Stimulated activated CD4-positive, alpha-beta T cell treated with anti-CD3 and anti-CD28 coated beads, Interleukin-4, amount 100 ng/mL, for 48 hours (primary cell): ENCODE data around the gene DHRS3.
A peak's percentile ranks its signal among the peaks of the same experiment; 100 is the strongest.

ENCODE experiments used
- DNase-seq, 2 donors: peaks; one replicate each; pipeline ENCODE4 v3.0.0-alpha.2; 2020; ENCODE audit warnings: low read depth in 2 of 2

DHRS3 gene

GRCh38 chr1:12552951-12553921 lies 64.8 kb downstream of the DHRS3 start:
- DNase-seq = no peak

GRCh38 chr1:12552111-12552888 lies 65.7 kb downstream of the DHRS3 start:
- DNase-seq = no peak

- no peak for DNase-seq
Measured at GRCh38 chr1:12551584-12551983, 66.4 kb downstream of the DHRS3 start.

GRCh38 chr1:12549460-12550349 lies 68.3 kb downstream of the DHRS3 start:
- peak in 1 of 2 donors; percentile 10 for DNase-seq

GRCh38 chr1:12548973-12549459 lies 69.0 kb downstream of the DHRS3 start:
- no peak for DNase-seq

GRCh38 chr1:12548279-12548972 lies 69.6 kb downstream of the DHRS3 start:
- no peak for DNase-seq

GRCh38 chr1:12547586-12548225 lies 70.3 kb downstream of the DHRS3 start:
- DNase-seq = no peak

- DNase-seq = no peak
Measured at GRCh38 chr1:12546771-12547585, 71.0 kb downstream of the DHRS3 start.

GRCh38 chr1:12544992-12545391 lies 73.0 kb downstream of the DHRS3 start:
- DNase-seq = no peak

- no peak for DNase-seq
Measured at GRCh38 chr1:12544357-12544756, 73.7 kb downstream of the DHRS3 start.

GRCh38 chr1:12543740-12544154 lies 74.3 kb downstream of the DHRS3 start:
- DNase-seq = no peak

GRCh38 chr1:12542616-12543592 lies 75.1 kb downstream of the DHRS3 start:
- no peak for DNase-seq

- no peak for DNase-seq
Measured at GRCh38 chr1:12542138-12542465, 75.9 kb downstream of the DHRS3 start.

GRCh38 chr1:12541274-12542137 lies 76.5 kb downstream of the DHRS3 start:
- DNase-seq = no peak

- no peak for DNase-seq
Measured at GRCh38 chr1:12540580-12541273, 77.3 kb downstream of the DHRS3 start.

- no peak for DNase-seq
Measured at GRCh38 chr1:12539705-12540579, 78.1 kb downstream of the DHRS3 start.
